Parathyroid adenoma (tissue), 2 donors: Measurements from ENCODE around the gene DNASE1L3.

Experiments
- H2AFZ ChIP-seq: fragments of 300-600 bp; sonication (generic); one replicate; pipeline ENCODE4 v1.7.0; 2017; ENCODE audit warnings: antibody characterized with exemption, mild to moderate bottlenecking
- H3K27ac ChIP-seq: fragments of 300-600 bp; sonication (generic); one replicate; pipeline ENCODE4 v1.7.0; 2017
- H3K27me3 ChIP-seq: fragments of 300-600 bp; sonication (generic); one replicate; pipeline ENCODE4 v1.7.0; 2017; ENCODE audit warnings: low read length; ENCODE audit not compliant: control insufficient read depth, insufficient read depth
- H3K36me3 ChIP-seq: fragments of 300-600 bp; sonication (generic); one replicate; pipeline ENCODE4 v1.7.0; 2017; ENCODE audit warnings: low read length; ENCODE audit not compliant: control insufficient read depth, insufficient read depth
- H3K4me1 ChIP-seq: fragments of 300-600 bp; sonication (generic); one replicate; pipeline ENCODE4 v1.7.0; 2017; ENCODE audit warnings: control low read depth
- H3K4me2 ChIP-seq: fragments of 300-600 bp; sonication (generic); one replicate; pipeline ENCODE4 v1.7.0; 2017; ENCODE audit warnings: low read length
- H3K4me3 ChIP-seq: fragments of 300-600 bp; sonication (generic); one replicate; pipeline ENCODE4 v1.7.0; 2017; ENCODE audit warnings: low read depth, low read length
- H3K79me2 ChIP-seq: fragments of 300-600 bp; sonication (generic); one replicate; pipeline ENCODE4 v1.7.0; 2017; ENCODE audit warnings: control low read depth
- H3K9ac ChIP-seq: fragments of 300-600 bp; sonication (generic); one replicate; pipeline ENCODE4 v1.7.0; 2017; ENCODE audit warnings: mild to moderate bottlenecking
- H3K9me3 ChIP-seq: fragments of 300-600 bp; sonication (generic); one replicate; pipeline ENCODE4 v1.7.0; 2017; ENCODE audit warnings: low read length; ENCODE audit not compliant: control insufficient read depth
- TF ChIP-seq, protein P1 (sequence below): fragments of 300-600 bp; sonication (generic); IDR thresholded peaks from one replicate; pipeline ENCODE4 v1.7.0; 2017; ENCODE audit warnings: antibody characterized with exemption, mild to moderate bottlenecking
- donor health status: primary hyperparathyroidism.

DNASE1L3 gene

DNA sequence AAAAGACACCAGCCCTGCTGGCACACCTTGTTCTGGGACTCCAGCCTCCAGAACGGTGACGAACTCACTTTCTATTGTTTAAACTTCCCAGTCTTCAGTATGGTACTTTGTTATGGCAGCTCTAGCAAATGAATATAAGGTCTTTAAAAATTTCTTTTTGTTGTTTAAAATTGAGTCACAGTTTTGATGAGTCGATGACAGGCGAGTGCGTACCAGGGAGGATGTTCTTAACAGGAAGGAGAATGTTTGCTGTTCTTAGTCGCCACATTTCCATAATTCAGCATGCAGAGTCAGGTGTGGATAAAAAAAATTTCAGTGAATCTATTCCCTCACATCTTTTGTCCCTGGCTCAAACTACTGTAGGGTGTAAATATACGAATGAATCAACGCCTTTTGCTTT lies 12.4 kb downstream of the DNASE1L3 start:
- Histone ChIP-seq H2AFZ (no peak overlapping the region), H3K79me2 (no peaks in the 10 kb centered on the region), H3K4me1 (no peaks in the 10 kb centered on the region), H3K9me3 (no peaks in the 10 kb centered on the region), H3K27ac (peak overlapping the region; percentile 41), H3K27me3 (no peaks in the 10 kb centered on the region), H3K4me3 (no peak overlapping the region), H3K9ac (no peak overlapping the region), H3K36me3 (no peaks in the 10 kb centered on the region), H3K4me2 (no peak overlapping the region)
- TF ChIP-seq, protein P1, sequence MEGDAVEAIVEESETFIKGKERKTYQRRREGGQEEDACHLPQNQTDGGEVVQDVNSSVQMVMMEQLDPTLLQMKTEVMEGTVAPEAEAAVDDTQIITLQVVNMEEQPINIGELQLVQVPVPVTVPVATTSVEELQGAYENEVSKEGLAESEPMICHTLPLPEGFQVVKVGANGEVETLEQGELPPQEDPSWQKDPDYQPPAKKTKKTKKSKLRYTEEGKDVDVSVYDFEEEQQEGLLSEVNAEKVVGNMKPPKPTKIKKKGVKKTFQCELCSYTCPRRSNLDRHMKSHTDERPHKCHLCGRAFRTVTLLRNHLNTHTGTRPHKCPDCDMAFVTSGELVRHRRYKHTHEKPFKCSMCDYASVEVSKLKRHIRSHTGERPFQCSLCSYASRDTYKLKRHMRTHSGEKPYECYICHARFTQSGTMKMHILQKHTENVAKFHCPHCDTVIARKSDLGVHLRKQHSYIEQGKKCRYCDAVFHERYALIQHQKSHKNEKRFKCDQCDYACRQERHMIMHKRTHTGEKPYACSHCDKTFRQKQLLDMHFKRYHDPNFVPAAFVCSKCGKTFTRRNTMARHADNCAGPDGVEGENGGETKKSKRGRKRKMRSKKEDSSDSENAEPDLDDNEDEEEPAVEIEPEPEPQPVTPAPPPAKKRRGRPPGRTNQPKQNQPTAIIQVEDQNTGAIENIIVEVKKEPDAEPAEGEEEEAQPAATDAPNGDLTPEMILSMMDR: no peak

DNA sequence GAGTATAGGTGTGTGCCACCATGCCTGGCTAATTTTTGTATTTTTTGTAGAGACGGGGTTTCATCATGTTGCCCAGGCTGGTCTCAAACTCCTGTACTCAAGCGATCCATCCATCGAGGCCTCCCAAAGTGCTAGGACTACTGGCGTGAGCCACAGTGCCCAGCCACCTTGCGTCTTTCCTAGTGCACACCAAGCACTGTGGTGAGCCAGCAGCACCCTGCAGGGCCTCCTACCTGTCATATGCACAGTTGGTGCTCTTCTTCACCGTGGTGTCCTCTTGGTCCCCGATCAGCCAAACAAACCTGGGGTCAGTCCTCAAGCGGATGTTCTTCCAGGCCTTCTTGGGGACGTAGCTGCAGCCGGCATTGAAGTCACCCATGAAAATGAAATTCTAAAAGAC lies 13.2 kb downstream of the DNASE1L3 start:
- H3K27me3 ChIP-seq: no peaks in the 10 kb centered on the region

DNA sequence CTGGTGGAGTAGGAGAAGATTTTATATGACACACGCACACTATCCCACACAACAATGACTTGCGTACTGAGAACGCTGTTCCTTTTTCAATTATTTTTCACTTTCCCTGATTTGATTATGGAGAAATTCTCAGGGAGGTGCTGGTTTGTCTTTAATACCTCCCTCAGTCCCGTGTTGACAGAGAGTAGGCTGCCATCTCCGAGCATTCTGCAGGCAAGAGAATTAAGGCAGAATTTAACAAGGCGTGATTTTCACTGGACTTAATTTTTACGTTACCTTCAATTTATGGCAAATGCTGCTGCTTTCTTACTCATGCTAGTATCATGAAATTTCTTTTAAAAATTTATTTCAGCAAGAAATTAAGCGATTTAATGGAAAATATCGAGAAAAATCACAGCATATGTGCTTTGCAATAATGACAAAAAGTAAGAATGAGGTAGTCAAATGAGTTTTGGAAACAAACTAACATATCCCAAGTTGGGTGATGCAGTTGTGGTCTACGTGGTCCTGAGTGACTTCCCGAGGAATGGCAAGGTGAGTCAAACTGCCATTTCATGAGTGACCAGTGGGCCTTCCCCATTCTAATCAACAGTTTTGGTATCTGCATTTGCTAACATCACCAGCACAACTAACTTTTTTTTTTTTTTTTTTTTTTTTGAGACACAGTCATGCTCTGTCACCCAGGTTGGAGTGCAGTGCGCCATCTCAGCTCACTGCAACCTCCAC lies 16.9 kb downstream of the DNASE1L3 start:
- no peak overlapping the region for H3K4me3 ChIP-seq
- H2AFZ ChIP-seq: no peak overlapping the region

More for the DNA sequence above, 13.2 kb downstream of the DNASE1L3 start:
- Histone ChIP-seq H3K79me2 (no peaks in the 10 kb centered on the region), H3K27ac (peak overlapping the region; percentile 41), H3K4me3 (no peak overlapping the region), H3K9me3 (no peaks in the 10 kb centered on the region), H3K4me2 (no peak overlapping the region), H3K9ac (no peak overlapping the region), H3K36me3 (no peaks in the 10 kb centered on the region), H3K4me1 (no peaks in the 10 kb centered on the region), H2AFZ (no peak overlapping the region)
- TF ChIP-seq, protein P1: no peak

DNA sequence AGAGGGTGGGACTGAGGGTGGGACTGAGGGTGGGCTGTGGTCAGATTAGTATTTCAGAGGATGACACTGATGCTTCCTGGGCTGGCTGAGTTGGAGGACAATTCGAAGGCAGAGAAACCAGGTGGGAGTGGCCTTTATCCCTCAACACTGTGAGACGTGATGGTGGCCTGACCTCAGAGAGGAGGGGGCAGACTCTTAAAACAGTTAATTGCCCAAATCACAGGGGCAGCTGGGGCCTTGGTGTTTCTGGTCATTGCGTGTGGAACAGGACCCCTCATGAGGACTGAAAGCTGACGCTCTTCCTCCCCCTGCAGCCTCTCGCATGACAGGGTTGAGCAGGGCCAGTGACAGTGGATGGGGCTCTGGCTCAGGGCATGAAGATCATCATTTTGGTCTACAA lies 18.7 kb downstream of the DNASE1L3 start:
- Histone ChIP-seq H3K79me2 (no peaks in the 10 kb centered on the region), H2AFZ (no peak overlapping the region), H3K4me3 (no peak overlapping the region), H3K9ac (no peak overlapping the region), H3K9me3 (no peaks in the 10 kb centered on the region), H3K4me1 (no peaks in the 10 kb centered on the region), H3K36me3 (no peaks in the 10 kb centered on the region), H3K27me3 (no peaks in the 10 kb centered on the region), H3K4me2 (no peak overlapping the region), H3K27ac (no peak overlapping the region)
- TF ChIP-seq, protein P1: no peak

More for the DNA sequence above, 16.9 kb downstream of the DNASE1L3 start:
- Histone ChIP-seq H3K36me3 (no peaks in the 10 kb centered on the region), H3K27ac (no peak overlapping the region), H3K27me3 (no peaks in the 10 kb centered on the region), H3K4me1 (no peaks in the 10 kb centered on the region), H3K9ac (no peak overlapping the region), H3K9me3 (no peaks in the 10 kb centered on the region), H3K4me2 (no peak overlapping the region), H3K79me2 (no peaks in the 10 kb centered on the region)
- TF ChIP-seq, protein P1: no peak
